ENCODE results near the gene CYFIP2. TPM values are rescaled to one million over a fixed set of nuclear protein-coding genes. Genes with fewer than 3 reads are reported as not detected.

Gene CYFIP2
- total RNA-seq, 1 experiment from 2014 or later, result 74.7 TPM

DNA sequence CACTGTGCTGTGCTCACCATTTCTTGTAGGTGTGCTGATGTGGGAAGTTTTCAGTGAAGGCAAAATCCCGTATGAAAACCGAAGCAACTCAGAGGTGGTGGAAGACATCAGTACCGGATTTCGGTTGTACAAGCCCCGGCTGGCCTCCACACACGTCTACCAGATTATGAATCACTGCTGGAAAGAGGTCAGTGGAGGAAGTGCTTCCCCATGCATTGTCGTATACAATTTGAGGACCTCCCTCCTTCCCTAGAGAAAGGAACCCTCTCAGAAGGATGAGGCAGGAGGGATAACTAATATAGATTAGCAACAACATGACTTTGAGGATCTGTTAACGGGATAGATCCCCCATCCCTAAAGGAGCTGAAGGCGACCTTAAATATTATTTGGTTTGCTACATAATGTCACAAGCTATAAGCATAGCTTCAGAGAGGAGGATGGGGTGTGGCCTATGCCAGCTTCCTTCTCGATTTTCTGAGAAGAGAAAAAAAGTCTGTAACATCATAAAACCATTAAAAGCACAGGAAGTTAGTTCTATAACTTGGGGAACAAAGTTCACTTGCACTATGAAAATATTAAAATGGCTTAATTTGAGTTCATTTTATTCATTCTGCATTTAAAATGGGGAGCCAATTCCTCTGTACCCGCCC, 17.0 kb upstream of the CYFIP2 start:
- Histone ChIP-seq H3K14ac (ENCODE audit: insufficient read depth, low read length) (no peak overlapping the region), H3K23me2 (ENCODE audit: insufficient read length, low read depth, low read length, poor library complexity, severe bottlenecking) (no peaks in the 10 kb centered on the region), H3K4me1 (ENCODE audit: insufficient read depth, low read length) (peaks cover 7% of the 10 kb centered on the region; the same call in 1 of the 2 replicates), H4K8ac (replicated peaks; ENCODE audit: insufficient read length, low read depth, low read length) (no peak overlapping the region), H3T11ph (ENCODE audit: low read length) (no peak overlapping the region), H3K9ac (ENCODE audit: extremely low read depth, insufficient read length, low read length) (no peak overlapping the region), H3K23ac (ENCODE audit: insufficient read length, low read depth, low read length) (no peak overlapping the region), H2BK12ac (ENCODE audit: insufficient read length, low read depth, low read length) (no peak overlapping the region), H3K27ac (ENCODE audit: insufficient read length, low read depth, low read length) (no peak overlapping the region), H3K79me2 (ENCODE audit: insufficient read depth, low read length) (no peaks in the 10 kb centered on the region), H2BK20ac (ENCODE audit: low read depth, low read length, poor library complexity, severe bottlenecking) (no peak overlapping the region), H3K18ac (ENCODE audit: insufficient read length, low read depth, low read length) (no peak overlapping the region), H3K9me3 (ENCODE audit: control insufficient read depth, low read depth, low read length) (no peaks in the 10 kb centered on the region), H3K56ac (ENCODE audit: insufficient read length, low read depth, low read length) (no peak overlapping the region), H4K91ac (ENCODE audit: insufficient read length, low read depth, low read length) (no peak overlapping the region), H2AK5ac (ENCODE audit: insufficient read length, low read length) (no peak overlapping the region), H2BK5ac (ENCODE audit: insufficient read length, low read length) (no peak overlapping the region), H3K4me2 (ENCODE audit: insufficient read depth, insufficient read length, low read length) (no peak overlapping the region), H3K27me3 (ENCODE audit: insufficient read depth, low read length) (no peaks in the 10 kb centered on the region), H2AFZ (ENCODE audit: low read length) (no peak overlapping the region), H2BK120ac (ENCODE audit: low read depth, low read length, poor library complexity, severe bottlenecking) (no peak overlapping the region), H3K4ac (ENCODE audit: low read depth, low read length) (no peak overlapping the region), H4K20me1 (ENCODE audit: control insufficient read depth, insufficient read depth, insufficient read length) (no peaks in the 10 kb centered on the region), H3K79me1 (ENCODE audit: insufficient read depth, low read depth, low read length, poor library complexity, severe bottlenecking) (no peaks in the 10 kb centered on the region), H2BK15ac (ENCODE audit: low read depth, low read length) (no peak overlapping the region), H4K5ac (ENCODE audit: insufficient read length, low read depth, low read length) (no peak overlapping the region)
- no peak for TF ChIP-seq CTCF (conservative IDR thresholded peaks at IDR 0.05)
- H3K27me3 Mint-ChIP-seq (ENCODE audit: low read depth), result no peaks in the 10 kb centered on the region; the same call in 1 of the 2 replicates
- H3K4me1 Mint-ChIP-seq, result peaks cover 10 to 23% of the 10 kb centered on the region in 2 experiments
- WGBS (ENCODE audit: extremely low coverage, insufficient read length, low lambda C conversion rate), result no CpG with 5 or more reads among the region's 11 CpGs
- H3K27ac Mint-ChIP-seq, result no peak overlapping the region
- no peaks in the 10 kb centered on the region for H3K36me3 Mint-ChIP-seq (ENCODE audit: insufficient read depth in 1 of 3, low read depth in 3 of 3)
- DNase-seq, result no peak
- H3K4me3 Mint-ChIP-seq, result no peak overlapping the region
- no peaks in the 10 kb centered on the region; a peak in 1 of 5 replicates for H3K9me3 Mint-ChIP-seq
